SK-MEL-5 (cell line): Measurements from ENCODE around the gene ATL3. TPM values are rescaled to one million over a fixed set of nuclear protein-coding genes. Genes with fewer than 3 reads are reported as not detected.

Experiments
- small RNA-seq, 2 experiments: library from RNA; depleted of rRNA; stranded (forward); fragments of <200 nt; gene quantifications; one replicate each; pipeline ENCODE3, GENCODE V24; 2014
- total RNA-seq: library from RNA; depleted of rRNA; stranded (reverse); fragments of >200 nt; shearing (Covaris generic); gene quantifications from 2 replicates; pipeline ENCODE4 v1.2.3, GENCODE V29; 2014; rRNA removed

Gene ATL3
- total RNA-seq, 1 experiment from 2014 or later, result 44.0 TPM

Small RNA genes within 50 kb of the gene (small RNA-seq; reads per million reads assigned to genes)
- 0 reads per million in 2 experiments for gene AP000753.3

Other genes starting within 250 kb of the ATL3 start
- 0.21 TPM in 1 of 2 replicates, not detected in the other for gene PLAAT5, start 180.2 kb downstream of the ATL3 start, total RNA-seq
- gene LGALS12, start 165.3 kb downstream of the ATL3 start, total RNA-seq, result not detected in 2 replicates
- not detected in 2 replicates for gene PLAAT4, start 134.6 kb downstream of the ATL3 start, total RNA-seq
- not detected in 2 replicates for gene PLAAT2, start 108.0 kb downstream of the ATL3 start, total RNA-seq
- 3.5 and 4.6 TPM in 2 replicates for gene PLAAT3, start 56.9 kb downstream of the ATL3 start, total RNA-seq
- 31.6 and 36.4 TPM in 2 replicates for gene RTN3, start 10.1 kb upstream of the ATL3 start, total RNA-seq
- 5.4 and 7.3 TPM in 2 replicates for gene ZFTA, start 97.4 kb upstream of the ATL3 start, total RNA-seq
- 15.0 and 17.7 TPM in 2 replicates for gene SPINDOC, start 142.1 kb upstream of the ATL3 start, total RNA-seq
- gene MARK2, start 167.7 kb upstream of the ATL3 start, total RNA-seq, result 7.8 and 11.2 TPM in 2 replicates
- gene RCOR2, start 245.8 kb upstream of the ATL3 start, total RNA-seq, result 0.63 and 0.80 TPM in 2 replicates